ENCODE data around the gene SULT1C2.

Gene SULT1C2

DNA sequence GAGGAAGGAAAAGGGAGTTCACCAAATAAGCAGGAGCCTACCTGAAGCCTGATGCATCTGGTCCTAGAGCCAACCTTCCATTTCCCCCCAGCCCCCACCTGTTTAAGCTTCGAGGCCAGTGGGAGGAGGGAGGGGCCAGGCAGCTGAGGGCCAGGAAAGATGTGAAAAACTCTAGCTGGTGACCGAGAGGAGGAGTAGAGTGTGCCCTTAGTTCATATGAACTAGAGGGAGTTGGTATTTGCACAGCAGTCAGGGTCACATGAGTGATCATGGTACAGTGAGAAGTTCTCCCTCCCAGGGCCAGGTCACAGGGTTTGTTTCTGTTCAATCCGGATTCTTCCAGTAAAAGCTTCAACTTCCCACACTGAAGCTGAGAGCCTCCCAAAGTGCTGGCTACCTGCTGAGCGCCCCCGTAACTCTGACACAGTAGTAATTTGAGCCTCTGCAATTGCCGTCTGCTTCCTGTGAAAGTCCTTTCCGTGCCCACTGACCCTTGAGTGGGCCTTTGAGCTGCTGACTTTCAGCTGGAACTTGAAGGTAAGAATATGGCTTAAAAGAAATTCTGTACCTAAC lies at the start of gene SULT1C2:
Gene SULT1C2, plus strand, starts transcription at position 362 of the 573 bp plus-strand sequence. CDS start 4,773 bp downstream, outside the sequence.
- TF ChIP-seq, protein P1, sequence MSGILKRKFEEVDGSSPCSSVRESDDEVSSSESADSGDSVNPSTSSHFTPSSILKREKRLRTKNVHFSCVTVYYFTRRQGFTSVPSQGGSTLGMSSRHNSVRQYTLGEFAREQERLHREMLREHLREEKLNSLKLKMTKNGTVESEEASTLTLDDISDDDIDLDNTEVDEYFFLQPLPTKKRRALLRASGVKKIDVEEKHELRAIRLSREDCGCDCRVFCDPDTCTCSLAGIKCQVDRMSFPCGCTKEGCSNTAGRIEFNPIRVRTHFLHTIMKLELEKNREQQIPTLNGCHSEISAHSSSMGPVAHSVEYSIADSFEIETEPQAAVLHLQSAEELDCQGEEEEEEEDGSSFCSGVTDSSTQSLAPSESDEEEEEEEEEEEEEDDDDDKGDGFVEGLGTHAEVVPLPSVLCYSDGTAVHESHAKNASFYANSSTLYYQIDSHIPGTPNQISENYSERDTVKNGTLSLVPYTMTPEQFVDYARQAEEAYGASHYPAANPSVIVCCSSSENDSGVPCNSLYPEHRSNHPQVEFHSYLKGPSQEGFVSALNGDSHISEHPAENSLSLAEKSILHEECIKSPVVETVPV (CRISPR knock-in tag; IDR thresholded peaks at IDR 0.05) = no peak
- TF ChIP-seq, protein P2, sequence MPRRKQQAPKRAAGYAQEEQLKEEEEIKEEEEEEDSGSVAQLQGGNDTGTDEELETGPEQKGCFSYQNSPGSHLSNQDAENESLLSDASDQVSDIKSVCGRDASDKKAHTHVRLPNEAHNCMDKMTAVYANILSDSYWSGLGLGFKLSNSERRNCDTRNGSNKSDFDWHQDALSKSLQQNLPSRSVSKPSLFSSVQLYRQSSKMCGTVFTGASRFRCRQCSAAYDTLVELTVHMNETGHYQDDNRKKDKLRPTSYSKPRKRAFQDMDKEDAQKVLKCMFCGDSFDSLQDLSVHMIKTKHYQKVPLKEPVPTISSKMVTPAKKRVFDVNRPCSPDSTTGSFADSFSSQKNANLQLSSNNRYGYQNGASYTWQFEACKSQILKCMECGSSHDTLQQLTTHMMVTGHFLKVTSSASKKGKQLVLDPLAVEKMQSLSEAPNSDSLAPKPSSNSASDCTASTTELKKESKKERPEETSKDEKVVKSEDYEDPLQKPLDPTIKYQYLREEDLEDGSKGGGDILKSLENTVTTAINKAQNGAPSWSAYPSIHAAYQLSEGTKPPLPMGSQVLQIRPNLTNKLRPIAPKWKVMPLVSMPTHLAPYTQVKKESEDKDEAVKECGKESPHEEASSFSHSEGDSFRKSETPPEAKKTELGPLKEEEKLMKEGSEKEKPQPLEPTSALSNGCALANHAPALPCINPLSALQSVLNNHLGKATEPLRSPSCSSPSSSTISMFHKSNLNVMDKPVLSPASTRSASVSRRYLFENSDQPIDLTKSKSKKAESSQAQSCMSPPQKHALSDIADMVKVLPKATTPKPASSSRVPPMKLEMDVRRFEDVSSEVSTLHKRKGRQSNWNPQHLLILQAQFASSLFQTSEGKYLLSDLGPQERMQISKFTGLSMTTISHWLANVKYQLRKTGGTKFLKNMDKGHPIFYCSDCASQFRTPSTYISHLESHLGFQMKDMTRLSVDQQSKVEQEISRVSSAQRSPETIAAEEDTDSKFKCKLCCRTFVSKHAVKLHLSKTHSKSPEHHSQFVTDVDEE (CRISPR knock-in tag; IDR thresholded peaks at IDR 0.05) = no peak
- TF ChIP-seq OSR1 (CRISPR knock-in tag; IDR thresholded peaks at IDR 0.05) (no peak), SNAI2 (CRISPR knock-in tag; IDR thresholded peaks at IDR 0.05) (no peak), TOX (CRISPR knock-in tag; IDR thresholded peaks at IDR 0.05; ENCODE audit: borderline replicate concordance) (no peak), ARNTL (CRISPR knock-in tag; IDR thresholded peaks at IDR 0.05; ENCODE audit: borderline replicate concordance, low read depth) (no peak), ZNF8 (CRISPR knock-in tag; IDR thresholded peaks at IDR 0.05) (no peak), ZNF565 (CRISPR knock-in tag; conservative IDR thresholded peaks at IDR 0.05; ENCODE audit: low read depth) (no peak)
- TF ChIP-seq, protein P3, sequence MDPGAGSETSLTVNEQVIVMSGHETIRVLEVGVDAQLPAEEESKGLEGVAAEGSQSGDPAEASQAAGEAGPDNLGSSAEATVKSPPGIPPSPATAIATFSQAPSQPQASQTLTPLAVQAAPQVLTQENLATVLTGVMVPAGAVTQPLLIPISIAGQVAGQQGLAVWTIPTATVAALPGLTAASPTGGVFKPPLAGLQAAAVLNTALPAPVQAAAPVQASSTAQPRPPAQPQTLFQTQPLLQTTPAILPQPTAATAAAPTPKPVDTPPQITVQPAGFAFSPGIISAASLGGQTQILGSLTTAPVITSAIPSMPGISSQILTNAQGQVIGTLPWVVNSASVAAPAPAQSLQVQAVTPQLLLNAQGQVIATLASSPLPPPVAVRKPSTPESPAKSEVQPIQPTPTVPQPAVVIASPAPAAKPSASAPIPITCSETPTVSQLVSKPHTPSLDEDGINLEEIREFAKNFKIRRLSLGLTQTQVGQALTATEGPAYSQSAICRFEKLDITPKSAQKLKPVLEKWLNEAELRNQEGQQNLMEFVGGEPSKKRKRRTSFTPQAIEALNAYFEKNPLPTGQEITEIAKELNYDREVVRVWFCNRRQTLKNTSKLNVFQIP (CRISPR knock-in tag; IDR thresholded peaks at IDR 0.05; ENCODE audit: borderline replicate concordance, low read depth) = no peak
- no peak for ATAC-seq

DNA sequence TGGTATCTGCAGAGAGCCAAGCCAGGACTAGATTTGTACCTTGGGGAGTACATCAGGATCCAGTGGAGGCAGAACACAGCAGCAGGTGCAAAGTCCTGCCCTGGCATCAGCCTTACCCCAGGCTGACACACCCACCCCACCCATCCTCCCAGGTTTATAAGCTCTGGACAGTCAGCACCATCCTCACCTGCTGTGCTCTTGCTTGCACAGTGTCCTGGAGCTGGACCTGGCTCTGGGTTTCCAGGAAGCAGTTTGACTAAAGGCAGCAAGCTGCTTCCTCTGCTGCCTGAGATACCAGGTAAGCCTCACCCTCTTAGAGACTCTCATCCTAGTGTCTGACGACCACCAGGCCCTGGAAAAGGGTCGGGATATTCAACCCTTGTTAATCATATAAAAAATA lies 48.9 kb upstream of the SULT1C2 start, which contains the start of gene SULT1C3:
Gene SULT1C3, plus strand, starts transcription at position 183 of the 400 bp plus-strand sequence. CDS start 7,227 bp downstream, outside the sequence.
- TF ChIP-seq, protein P3 (CRISPR knock-in tag; IDR thresholded peaks at IDR 0.05; ENCODE audit: borderline replicate concordance, low read depth) = no peak
- TF ChIP-seq, protein P4, sequence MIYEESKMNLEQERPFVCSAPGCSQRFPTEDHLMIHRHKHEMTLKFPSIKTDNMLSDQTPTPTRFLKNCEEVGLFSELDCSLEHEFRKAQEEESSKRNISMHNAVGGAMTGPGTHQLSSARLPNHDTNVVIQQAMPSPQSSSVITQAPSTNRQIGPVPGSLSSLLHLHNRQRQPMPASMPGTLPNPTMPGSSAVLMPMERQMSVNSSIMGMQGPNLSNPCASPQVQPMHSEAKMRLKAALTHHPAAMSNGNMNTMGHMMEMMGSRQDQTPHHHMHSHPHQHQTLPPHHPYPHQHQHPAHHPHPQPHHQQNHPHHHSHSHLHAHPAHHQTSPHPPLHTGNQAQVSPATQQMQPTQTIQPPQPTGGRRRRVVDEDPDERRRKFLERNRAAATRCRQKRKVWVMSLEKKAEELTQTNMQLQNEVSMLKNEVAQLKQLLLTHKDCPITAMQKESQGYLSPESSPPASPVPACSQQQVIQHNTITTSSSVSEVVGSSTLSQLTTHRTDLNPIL (CRISPR knock-in tag; IDR thresholded peaks at IDR 0.05; ENCODE audit: low read depth) = no peak
- ATAC-seq = no peak

DNA sequence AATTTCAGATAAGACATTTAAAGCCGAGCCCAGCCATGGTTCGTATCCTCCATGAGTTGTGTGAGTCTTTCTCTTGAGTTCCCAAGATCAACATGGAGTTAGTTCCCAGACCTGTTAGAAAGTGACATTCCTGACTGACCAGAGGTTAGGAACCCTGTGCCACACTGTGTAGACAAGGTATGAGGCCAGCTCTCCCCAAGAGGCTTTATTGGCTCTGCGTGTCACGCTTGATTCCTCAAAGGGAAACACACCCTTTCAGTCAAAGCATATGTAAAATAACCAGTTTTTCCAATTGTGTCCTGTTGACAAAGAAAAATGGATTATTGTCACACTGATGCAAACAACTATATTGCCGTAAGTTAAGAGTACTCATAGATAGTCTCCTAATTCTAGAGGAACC lies 47.7 kb upstream of the SULT1C2 start:
- TF ChIP-seq RARB (CRISPR knock-in tag; IDR thresholded peaks at IDR 0.05) (no peak), TCF4 (CRISPR knock-in tag; IDR thresholded peaks at IDR 0.05; ENCODE audit: borderline replicate concordance) (no peak), ESRRG (CRISPR knock-in tag; IDR thresholded peaks at IDR 0.05) (no peak), PPARA (CRISPR knock-in tag; IDR thresholded peaks at IDR 0.05; ENCODE audit: borderline replicate concordance) (no peak), BACH2 (CRISPR knock-in tag; IDR thresholded peaks at IDR 0.05; ENCODE audit: borderline replicate concordance) (no peak), SNAI2 (CRISPR knock-in tag; IDR thresholded peaks at IDR 0.05) (no peak), GLIS3 (CRISPR knock-in tag; IDR thresholded peaks at IDR 0.05) (no peak), ZNF565 (CRISPR knock-in tag; conservative IDR thresholded peaks at IDR 0.05; ENCODE audit: low read depth) (no peak), ZFP3 (CRISPR knock-in tag; IDR thresholded peaks at IDR 0.05) (no peak), ARNTL (CRISPR knock-in tag; IDR thresholded peaks at IDR 0.05; ENCODE audit: borderline replicate concordance, low read depth) (no peak), ZC3H10 (CRISPR knock-in tag; IDR thresholded peaks at IDR 0.05) (no peak)
- TF ChIP-seq, protein P4 (CRISPR knock-in tag; IDR thresholded peaks at IDR 0.05; ENCODE audit: low read depth) = no peak
- TF ChIP-seq, protein P1 (CRISPR knock-in tag; IDR thresholded peaks at IDR 0.05) = no peak
- TF ChIP-seq, protein P5, sequence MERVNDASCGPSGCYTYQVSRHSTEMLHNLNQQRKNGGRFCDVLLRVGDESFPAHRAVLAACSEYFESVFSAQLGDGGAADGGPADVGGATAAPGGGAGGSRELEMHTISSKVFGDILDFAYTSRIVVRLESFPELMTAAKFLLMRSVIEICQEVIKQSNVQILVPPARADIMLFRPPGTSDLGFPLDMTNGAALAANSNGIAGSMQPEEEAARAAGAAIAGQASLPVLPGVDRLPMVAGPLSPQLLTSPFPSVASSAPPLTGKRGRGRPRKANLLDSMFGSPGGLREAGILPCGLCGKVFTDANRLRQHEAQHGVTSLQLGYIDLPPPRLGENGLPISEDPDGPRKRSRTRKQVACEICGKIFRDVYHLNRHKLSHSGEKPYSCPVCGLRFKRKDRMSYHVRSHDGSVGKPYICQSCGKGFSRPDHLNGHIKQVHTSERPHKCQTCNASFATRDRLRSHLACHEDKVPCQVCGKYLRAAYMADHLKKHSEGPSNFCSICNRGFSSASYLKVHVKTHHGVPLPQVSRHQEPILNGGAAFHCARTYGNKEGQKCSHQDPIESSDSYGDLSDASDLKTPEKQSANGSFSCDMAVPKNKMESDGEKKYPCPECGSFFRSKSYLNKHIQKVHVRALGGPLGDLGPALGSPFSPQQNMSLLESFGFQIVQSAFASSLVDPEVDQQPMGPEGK (CRISPR knock-in tag; IDR thresholded peaks at IDR 0.05; ENCODE audit: borderline replicate concordance) = no peak

More for the DNA sequence above, 47.7 kb upstream of the SULT1C2 start:
- ATAC-seq = no peak
